CD4-positive, CD25-positive, alpha-beta regulatory T cell (primary cell): ENCODE data around the gene TMEM120B. TPM values are rescaled to one million over a fixed set of nuclear protein-coding genes. Genes with fewer than 3 reads are reported as not detected.

Experiments used
- ATAC-seq, 2 donors: fragments of 150-1000 bp; cut with Tn5 transposase; one replicate each; pipeline ENCODE4 v1.10.0; 2021; ENCODE audit warnings: low read depth in 2 of 2, moderate number of reproducible peaks in 2 of 2, moderate library complexity in 1 of 2
- DNase-seq, 3 donors: peaks; one replicate each; pipeline versions ENCODE4 v3.0.0 to v3.0.0-alpha.2; 2012 to 2022; ENCODE audit warnings: mixed read lengths in 1 of 3
- H3K27ac ChIP-seq: one replicate; pipeline ENCODE4 v1.7.0; 2013; ENCODE audit warnings: mild to moderate bottlenecking, low read length; ENCODE audit not compliant: insufficient read depth, poor library complexity, severe bottlenecking
- H3K27me3 ChIP-seq: one replicate; pipeline ENCODE4 v1.7.0; 2013; ENCODE audit warnings: low read length; ENCODE audit not compliant: control insufficient read depth, insufficient read depth
- H3K36me3 ChIP-seq: one replicate; pipeline ENCODE4 v1.7.0; 2013; ENCODE audit warnings: mild to moderate bottlenecking, low read length, moderate library complexity; ENCODE audit not compliant: control insufficient read depth, insufficient read depth
- H3K4me1 ChIP-seq: 2 replicates; pipeline ENCODE4 v1.7.0; 2013; ENCODE audit warnings: mild to moderate bottlenecking, low read length; ENCODE audit not compliant: insufficient read depth, control insufficient read depth, poor library complexity, severe bottlenecking
- H3K4me3 ChIP-seq: one replicate; pipeline ENCODE4 v1.7.0; 2013; ENCODE audit warnings: low read depth, mild to moderate bottlenecking, low read length, moderate library complexity
- H3K9me3 ChIP-seq, 2 experiments: 1 replicate in 1 of 2; 2 replicates in 1 of 2; pipeline ENCODE4 v1.7.0; 2013; ENCODE audit warnings: low read length in 2 of 2, mild to moderate bottlenecking in 1 of 2, moderate library complexity in 1 of 2; ENCODE audit not compliant: control insufficient read depth in 2 of 2
- H3K27ac Mint-ChIP-seq, 3 donors: one replicate each; pipeline ENCODE4 v1.8.0; 2020 to 2022; ENCODE audit warnings: mild to moderate bottlenecking in 3 of 3, mixed read lengths in 3 of 3, moderate library complexity in 2 of 3
- H3K27me3 Mint-ChIP-seq: one replicate; pipeline ENCODE4 v1.8.0; 2022; ENCODE audit warnings: mild to moderate bottlenecking, mixed read lengths
- H3K36me3 Mint-ChIP-seq: one replicate; pipeline ENCODE4 v1.8.0; 2020; ENCODE audit warnings: mixed read lengths
- H3K4me1 Mint-ChIP-seq, 4 donors: one replicate each; pipeline ENCODE4 v1.8.0; 2020 to 2022; ENCODE audit warnings: mixed read lengths in 4 of 4, mild to moderate bottlenecking in 1 of 4
- H3K4me3 Mint-ChIP-seq, 4 donors: one replicate each; pipeline ENCODE4 v1.8.0; 2020 to 2022; ENCODE audit warnings: mild to moderate bottlenecking in 4 of 4, mixed read lengths in 4 of 4, moderate library complexity in 3 of 4
- H3K9me3 Mint-ChIP-seq, 7 donors: one replicate each; pipeline ENCODE4 v1.8.0; 2020 to 2022; ENCODE audit warnings: mixed read lengths in 7 of 7, mild to moderate bottlenecking in 3 of 7, moderate library complexity in 2 of 7
- polyA plus RNA-seq, 4 donors: library from polyadenylated mRNA; unstranded; fragments of 300-500 nt; fragmentation: Illumina TruSeq; gene quantifications; one replicate each; pipeline ENCODE4 v1.2.3, GENCODE V29; 2021
- total RNA-seq: library from RNA; stranded (reverse); gene quantifications from one replicate; pipeline ENCODE4 v1.2.3, GENCODE V29; 2022

TMEM120B gene
- total and polyA plus RNA-seq, 5 donors from 2014 or later, result 2.6 to 7.5 (median 2.7) TPM

- Mint-ChIP-seq H3K4me3 (no peak overlapping the region), H3K27me3 (no peaks in the 10 kb centered on the region), H3K27ac (no peak overlapping the region), H3K36me3 (peaks cover 6% of the 10 kb centered on the region), H3K4me1 (peaks cover 0 to 13% (median 7%) of the 10 kb centered on the region in 4 donors), H3K9me3 (no peaks in the 10 kb centered on the region)
- ATAC-seq (no peak), DNase-seq (no peak)
- peaks cover 14% of the 10 kb centered on the region for H3K4me1 ChIP-seq
- no peaks in the 10 kb centered on the region for H3K27me3 ChIP-seq
- no peaks in the 10 kb centered on the region for H3K36me3 ChIP-seq
- no peaks in the 10 kb centered on the region for H3K9me3 ChIP-seq
- H3K4me3 ChIP-seq, result no peak overlapping the region
- no peak overlapping the region for H3K27ac ChIP-seq
These were observed 4.6 kb downstream of the TMEM120B start for GRCh38 chr12:121717041-121717699.

GRCh38 chr12:121718653-121719239 lies 6.2 kb downstream of the TMEM120B start:
- ATAC-seq, result no peak
- H3K27me3 ChIP-seq, result no peaks in the 10 kb centered on the region
- peaks cover 0 to 5% (median 2%) of the 10 kb centered on the region in 4 donors for H3K4me1 Mint-ChIP-seq
- DNase-seq, result peak in 1 of 3 donors; percentile 70
- H3K4me3 Mint-ChIP-seq, result no peak overlapping the region
- H3K27ac ChIP-seq, result no peak overlapping the region
- H3K9me3 Mint-ChIP-seq, result no peaks in the 10 kb centered on the region
- peaks cover 6% of the 10 kb centered on the region for H3K36me3 Mint-ChIP-seq
- H3K4me1 ChIP-seq, result peaks cover under 1% of the 10 kb centered on the region
- no peaks in the 10 kb centered on the region for H3K9me3 ChIP-seq
- no peak overlapping the region for H3K4me3 ChIP-seq
- H3K27ac Mint-ChIP-seq, result peak overlapping the region in 1 of 3 donors; percentile 29
- H3K36me3 ChIP-seq, result no peaks in the 10 kb centered on the region
- no peaks in the 10 kb centered on the region for H3K27me3 Mint-ChIP-seq

- H3K36me3 Mint-ChIP-seq, result peaks cover 7% of the 10 kb centered on the region
- ATAC-seq, result no peak
- no peak for DNase-seq
- H3K27ac ChIP-seq, result no peak overlapping the region
- no peaks in the 10 kb centered on the region for H3K9me3 Mint-ChIP-seq
- no peaks in the 10 kb centered on the region for H3K36me3 ChIP-seq
- H3K4me3 ChIP-seq, result no peak overlapping the region
- no peak overlapping the region for H3K4me3 Mint-ChIP-seq
- no peaks in the 10 kb centered on the region for H3K27me3 ChIP-seq
- H3K9me3 ChIP-seq, result no peaks in the 10 kb centered on the region
- H3K27ac Mint-ChIP-seq, result peak overlapping the region in 1 of 3 donors; percentile 5
- H3K4me1 ChIP-seq, result no peaks in the 10 kb centered on the region
- peaks cover 0 to 7% (median 0%) of the 10 kb centered on the region in 4 donors for H3K4me1 Mint-ChIP-seq
- H3K27me3 Mint-ChIP-seq, result no peaks in the 10 kb centered on the region
These were observed 7.4 kb downstream of the TMEM120B start for GRCh38 chr12:121719926-121720414.

- no peak overlapping the region for H3K27ac ChIP-seq
- Mint-ChIP-seq H3K4me1 (peaks cover 0 to 4% (median 0%) of the 10 kb centered on the region in 4 donors), H3K36me3 (peaks cover 9% of the 10 kb centered on the region), H3K27me3 (no peaks in the 10 kb centered on the region), H3K27ac (no peak overlapping the region), H3K9me3 (no peaks in the 10 kb centered on the region), H3K4me3 (no peak overlapping the region)
- no peaks in the 10 kb centered on the region for H3K36me3 ChIP-seq
- H3K9me3 ChIP-seq, result no peaks in the 10 kb centered on the region
- ATAC-seq, result no peak
- no peaks in the 10 kb centered on the region for H3K4me1 ChIP-seq
- no peak overlapping the region for H3K4me3 ChIP-seq
- no peaks in the 10 kb centered on the region for H3K27me3 ChIP-seq
- DNase-seq, result no peak
These were observed 8.2 kb downstream of the TMEM120B start for GRCh38 chr12:121720762-121721161.

GRCh38 chr12:121722511-121722910 lies 10.0 kb downstream of the TMEM120B start:
- peaks cover 9% of the 10 kb centered on the region for H3K36me3 Mint-ChIP-seq
- no peaks in the 10 kb centered on the region for H3K36me3 ChIP-seq
- no peaks in the 10 kb centered on the region for H3K9me3 Mint-ChIP-seq
- no peaks in the 10 kb centered on the region for H3K27me3 Mint-ChIP-seq
- H3K27me3 ChIP-seq, result no peaks in the 10 kb centered on the region
- no peak overlapping the region for H3K27ac ChIP-seq
- H3K4me3 Mint-ChIP-seq, result no peak overlapping the region
- H3K27ac Mint-ChIP-seq, result no peak overlapping the region
- H3K4me3 ChIP-seq, result no peak overlapping the region
- DNase-seq, result no peak
- no peaks in the 10 kb centered on the region for H3K4me1 ChIP-seq
- no peaks in the 10 kb centered on the region for H3K9me3 ChIP-seq
- H3K4me1 Mint-ChIP-seq, result peaks cover 0 to 4% (median 0%) of the 10 kb centered on the region in 4 donors
- no peak for ATAC-seq

GRCh38 chr12:121723200-121723599 lies 10.6 kb downstream of the TMEM120B start:
- Mint-ChIP-seq H3K4me3 (no peak overlapping the region), H3K9me3 (no peaks in the 10 kb centered on the region), H3K27ac (peak overlapping the region in 1 of 3 donors; percentile 14), H3K27me3 (no peaks in the 10 kb centered on the region), H3K36me3 (peaks cover 9% of the 10 kb centered on the region), H3K4me1 (peaks cover 0 to 4% (median 0%) of the 10 kb centered on the region in 4 donors)
- H3K4me3 ChIP-seq, result no peak overlapping the region
- no peaks in the 10 kb centered on the region for H3K27me3 ChIP-seq
- H3K9me3 ChIP-seq, result no peaks in the 10 kb centered on the region
- no peaks in the 10 kb centered on the region for H3K4me1 ChIP-seq
- no peak for ATAC-seq
- no peak overlapping the region for H3K27ac ChIP-seq
- no peaks in the 10 kb centered on the region for H3K36me3 ChIP-seq
- DNase-seq, result no peak

- ATAC-seq, result no peak
These were observed 12.4 kb downstream of the TMEM120B start for GRCh38 chr12:121724925-121725324.

More at GRCh38 chr12:121724925-121725324, 12.4 kb downstream of the TMEM120B start:
- Histone ChIP-seq H3K27me3 (no peaks in the 10 kb centered on the region), H3K27ac (no peak overlapping the region), H3K9me3 (no peaks in the 10 kb centered on the region), H3K4me1 (no peaks in the 10 kb centered on the region), H3K36me3 (no peaks in the 10 kb centered on the region), H3K4me3 (no peak overlapping the region)
- DNase-seq, result no peak
- H3K9me3 Mint-ChIP-seq, result no peaks in the 10 kb centered on the region
- H3K27ac Mint-ChIP-seq, result no peak overlapping the region
- no peaks in the 10 kb centered on the region for H3K27me3 Mint-ChIP-seq
- peaks cover 0 to 4% (median 0%) of the 10 kb centered on the region in 4 donors for H3K4me1 Mint-ChIP-seq
- H3K36me3 Mint-ChIP-seq, result peaks cover 5% of the 10 kb centered on the region
- no peak overlapping the region for H3K4me3 Mint-ChIP-seq
